Measurements from ENCODE around the gene COG5.

GRCh38 chr7:107237451-107237850 lies 326.3 kb downstream of the COG5 start:
- TF ChIP-seq CTCF (IDR thresholded peaks at IDR 0.05; ENCODE audit: low read depth, low read length, poor library complexity, severe bottlenecking) (no peak), EZH2phosphoT487 (IDR thresholded peaks at IDR 0.05; ENCODE audit: borderline replicate concordance, low read length) (no peak)

Data from DOHH2 (cell line).